Measurements from ENCODE around the gene COLGALT1. TPM values are rescaled to one million over a fixed set of nuclear protein-coding genes. Genes with fewer than 3 reads are reported as not detected.

COLGALT1 gene
- total RNA-seq, 1 experiment from 2014 or later, result 103 TPM

GRCh38 chr19:17598953-17599352 is 43.5 kb downstream of the COLGALT1 start:
- ChIA-PET CTCF (interaction anchor here (0.8 kb wide), 1 partner anchor 26 kb away, joined by 3 read pairs; no protein-coding TSS in a partner anchor), POLR2A (no interaction called here)
- no peaks in the 10 kb centered on the region for H3K4me1 Mint-ChIP-seq (ENCODE audit: insufficient read depth, unreplicated experiment)
- peaks cover 34% of the 10 kb centered on the region for H3K27me3 Mint-ChIP-seq (ENCODE audit: insufficient read depth, unreplicated experiment)
- BruUV-seq (replicated peaks), result no TSS peak
- no peaks in the 10 kb centered on the region for H3K36me3 Mint-ChIP-seq (ENCODE audit: insufficient read depth, unreplicated experiment)
- H3K4me3 Mint-ChIP-seq (ENCODE audit: unreplicated experiment), result no peak overlapping the region
- TF ChIP-seq CTCF (IDR thresholded peaks at IDR 0.05; ENCODE audit: unreplicated experiment), result no peak
- no peak overlapping the region for H3K27ac Mint-ChIP-seq (ENCODE audit: low read depth, unreplicated experiment)
- DNase-seq (ENCODE audit: unreplicated experiment), result no peak
- H3K9me3 Mint-ChIP-seq (ENCODE audit: unreplicated experiment), result no peaks in the 10 kb centered on the region
- intact Hi-C loops (cut with micrococcal nuclease), result no loop called here

GRCh38 chr19:17599780-17600179 is 44.3 kb downstream of the COLGALT1 start:
- intact Hi-C loops (cut with micrococcal nuclease), result no loop called here
- Mint-ChIP-seq H3K27me3 (ENCODE audit: insufficient read depth, unreplicated experiment) (peaks cover 43% of the 10 kb centered on the region), H3K36me3 (ENCODE audit: insufficient read depth, unreplicated experiment) (no peaks in the 10 kb centered on the region), H3K27ac (ENCODE audit: low read depth, unreplicated experiment) (no peak overlapping the region), H3K4me3 (ENCODE audit: unreplicated experiment) (no peak overlapping the region), H3K9me3 (ENCODE audit: unreplicated experiment) (no peaks in the 10 kb centered on the region), H3K4me1 (ENCODE audit: insufficient read depth, unreplicated experiment) (no peaks in the 10 kb centered on the region)
- no TSS peak for BruUV-seq (replicated peaks)
- TF ChIP-seq CTCF (IDR thresholded peaks at IDR 0.05; ENCODE audit: unreplicated experiment), result no peak
- ChIA-PET CTCF (interaction anchor here (0.8 kb wide), 1 partner anchor 26 kb away, joined by 3 read pairs; no protein-coding TSS in a partner anchor), POLR2A (no interaction called here)
- DNase-seq (ENCODE audit: unreplicated experiment), result no peak

GRCh38 chr19:17601683-17602082 is 46.2 kb downstream of the COLGALT1 start:
- no peaks in the 10 kb centered on the region for H3K4me1 Mint-ChIP-seq (ENCODE audit: insufficient read depth, unreplicated experiment)
- CTCF ChIA-PET, result no interaction called here
- no peak for TF ChIP-seq CTCF (IDR thresholded peaks at IDR 0.05; ENCODE audit: unreplicated experiment)
- no peaks in the 10 kb centered on the region for H3K36me3 Mint-ChIP-seq (ENCODE audit: insufficient read depth, unreplicated experiment)
- no peak overlapping the region for H3K4me3 Mint-ChIP-seq (ENCODE audit: unreplicated experiment)
- intact Hi-C loops (cut with micrococcal nuclease), result no loop called here
- no peak overlapping the region for H3K27ac Mint-ChIP-seq (ENCODE audit: low read depth, unreplicated experiment)
- peaks cover 44% of the 10 kb centered on the region for H3K27me3 Mint-ChIP-seq (ENCODE audit: insufficient read depth, unreplicated experiment)
- DNase-seq (ENCODE audit: unreplicated experiment), result no peak
- BruUV-seq (replicated peaks), result no TSS peak
- no peaks in the 10 kb centered on the region for H3K9me3 Mint-ChIP-seq (ENCODE audit: unreplicated experiment)
- POLR2A ChIA-PET, result no interaction called here

- Mint-ChIP-seq H3K36me3 (ENCODE audit: insufficient read depth, unreplicated experiment) (no peaks in the 10 kb centered on the region), H3K9me3 (ENCODE audit: unreplicated experiment) (no peaks in the 10 kb centered on the region), H3K4me3 (ENCODE audit: unreplicated experiment) (no peak overlapping the region), H3K4me1 (ENCODE audit: insufficient read depth, unreplicated experiment) (no peaks in the 10 kb centered on the region), H3K27ac (ENCODE audit: low read depth, unreplicated experiment) (no peak overlapping the region), H3K27me3 (ENCODE audit: insufficient read depth, unreplicated experiment) (peaks cover 44% of the 10 kb centered on the region)
- no TSS peak for BruUV-seq (replicated peaks)
- TF ChIP-seq CTCF (IDR thresholded peaks at IDR 0.05; ENCODE audit: unreplicated experiment), result no peak
- intact Hi-C loops (cut with micrococcal nuclease), result no loop called here
- ChIA-PET CTCF (no interaction called here), POLR2A (no interaction called here)
- no peak for DNase-seq (ENCODE audit: unreplicated experiment)
Observed at GRCh38 chr19:17602217-17602616, 46.8 kb downstream of the COLGALT1 start.

Measured in MCF 10A (cell line).